Memory B cell (primary cell): ENCODE measurements around the gene COL5A3.
"Not testable (repeated sequence)": the region's sequence is repeated elsewhere in the genome, so short reads cannot be mapped to it uniquely, and the experiment has no call there.

Experiments
- ATAC-seq: fragments of 150-1000 bp; cut with Tn5 transposase; 2 replicates; pipeline ENCODE4 v1.10.0; 2021; ENCODE audit warnings: low read depth, mild to moderate bottlenecking, moderate library complexity
- DNase-seq, 2 donors: peaks; one replicate each; pipeline ENCODE4 v3.0.0; 2022; ENCODE audit warnings: low spot score in 2 of 2
- H3K27ac Mint-ChIP-seq: one replicate; pipeline ENCODE4 v1.8.0; 2022; ENCODE audit warnings: mild to moderate bottlenecking, moderate library complexity, mixed read lengths
- H3K27me3 Mint-ChIP-seq: one replicate; pipeline ENCODE4 v1.8.0; 2022; ENCODE audit warnings: mixed read lengths
- H3K36me3 Mint-ChIP-seq: one replicate; pipeline ENCODE4 v1.8.0; 2022; ENCODE audit warnings: mild to moderate bottlenecking, mixed read lengths
- H3K4me1 Mint-ChIP-seq: one replicate; pipeline ENCODE4 v1.8.0; 2022; ENCODE audit warnings: mixed read lengths
- H3K4me3 Mint-ChIP-seq: one replicate; pipeline ENCODE4 v1.8.0; 2022; ENCODE audit warnings: mild to moderate bottlenecking, moderate library complexity, mixed read lengths
- H3K9me3 Mint-ChIP-seq: one replicate; pipeline ENCODE4 v1.8.0; 2022; ENCODE audit warnings: mixed read lengths

Gene COL5A3

DNA sequence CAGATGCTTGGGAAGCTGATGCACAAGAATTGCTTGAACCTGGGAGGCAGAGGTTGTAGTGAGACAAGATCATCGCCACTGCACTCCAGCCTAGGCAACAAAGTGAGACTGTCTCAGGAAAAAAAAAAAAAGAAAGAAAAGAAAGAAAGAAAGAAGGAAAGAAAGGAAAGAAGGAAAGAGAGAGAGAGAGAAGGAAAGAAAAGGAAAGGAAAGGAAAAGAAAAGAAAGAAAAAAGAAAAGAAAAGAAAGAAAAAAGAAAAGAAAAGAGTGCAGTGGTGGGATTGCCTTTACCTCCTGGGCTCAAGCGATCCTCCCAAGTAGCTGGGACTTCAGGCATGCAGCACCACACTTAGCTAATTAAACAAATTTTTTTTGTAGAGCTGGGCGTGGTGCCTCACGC is 86.9 kb downstream of the COL5A3 start:
- H3K27me3 Mint-ChIP-seq, result peaks cover 14% of the 10 kb centered on the region
- ATAC-seq, result no peak
- H3K9me3 Mint-ChIP-seq, result no peaks in the 10 kb centered on the region
- peaks cover 4% of the 10 kb centered on the region for H3K4me1 Mint-ChIP-seq
- H3K36me3 Mint-ChIP-seq, result no peaks in the 10 kb centered on the region
- H3K27ac Mint-ChIP-seq, result no peak overlapping the region
- H3K4me3 Mint-ChIP-seq, result no peak overlapping the region
- DNase-seq, result no peak

DNA sequence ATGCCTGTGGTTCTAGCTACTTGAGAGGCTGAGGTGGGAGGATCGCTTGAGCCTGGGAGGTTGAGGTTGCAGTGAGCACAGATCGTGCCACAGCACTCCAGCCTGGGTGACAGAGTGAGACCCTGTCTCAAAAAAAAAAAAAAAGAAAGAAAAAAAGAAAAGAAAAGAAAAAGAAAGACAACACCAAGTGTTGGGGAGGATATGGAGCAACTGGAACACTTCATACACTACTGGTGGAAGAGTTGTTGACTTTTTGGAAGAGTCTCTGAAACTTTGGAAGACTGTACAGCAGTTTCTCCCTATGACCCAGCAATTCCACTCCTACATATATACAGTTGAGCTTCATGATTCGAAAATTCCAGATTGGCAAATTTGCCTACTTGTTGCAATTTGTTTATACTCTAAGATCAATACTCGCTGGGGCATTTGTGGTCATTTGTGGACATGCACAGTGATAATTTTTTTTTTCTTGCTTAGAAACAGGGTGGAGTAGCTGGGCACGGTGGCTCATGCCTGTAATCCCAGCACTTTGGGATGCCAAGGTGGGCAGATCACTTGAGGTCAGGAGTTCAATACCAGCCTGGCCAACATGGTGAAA is 87.4 kb downstream of the COL5A3 start:
- not testable (repeated sequence) for H3K4me1 Mint-ChIP-seq, DNase-seq, H3K27ac Mint-ChIP-seq, H3K36me3 Mint-ChIP-seq, H3K4me3 Mint-ChIP-seq, ATAC-seq, H3K9me3 Mint-ChIP-seq
- H3K27me3 Mint-ChIP-seq, result peaks cover 17% of the 10 kb centered on the region

DNA sequence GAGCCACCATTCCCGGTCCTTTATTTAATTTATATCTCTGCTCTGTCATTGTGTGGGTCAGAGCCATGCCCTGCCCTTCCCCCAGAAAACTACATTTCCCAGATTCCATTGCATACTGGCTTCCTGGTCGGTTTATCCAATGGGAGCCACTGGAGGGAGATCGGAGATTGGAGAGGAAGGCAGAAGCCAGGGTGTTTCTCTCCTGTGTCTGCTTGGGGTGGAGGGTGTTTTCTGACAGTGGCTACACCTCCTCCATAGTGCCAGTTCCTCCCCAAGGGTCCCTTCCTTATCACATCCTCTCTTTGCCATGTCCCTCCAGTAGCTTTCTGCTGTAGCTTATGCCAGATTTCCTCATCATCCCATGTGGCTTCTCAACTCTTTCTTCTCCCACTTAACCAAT is 93.0 kb downstream of the COL5A3 start:
- no peaks in the 10 kb centered on the region for H3K9me3 Mint-ChIP-seq
- no peak overlapping the region for H3K27ac Mint-ChIP-seq
- DNase-seq, result no peak
- no peaks in the 10 kb centered on the region for H3K36me3 Mint-ChIP-seq
- ATAC-seq, result no peak
- no peak overlapping the region for H3K4me3 Mint-ChIP-seq
- peaks cover 24% of the 10 kb centered on the region for H3K27me3 Mint-ChIP-seq
- peaks cover 4% of the 10 kb centered on the region for H3K4me1 Mint-ChIP-seq

DNA sequence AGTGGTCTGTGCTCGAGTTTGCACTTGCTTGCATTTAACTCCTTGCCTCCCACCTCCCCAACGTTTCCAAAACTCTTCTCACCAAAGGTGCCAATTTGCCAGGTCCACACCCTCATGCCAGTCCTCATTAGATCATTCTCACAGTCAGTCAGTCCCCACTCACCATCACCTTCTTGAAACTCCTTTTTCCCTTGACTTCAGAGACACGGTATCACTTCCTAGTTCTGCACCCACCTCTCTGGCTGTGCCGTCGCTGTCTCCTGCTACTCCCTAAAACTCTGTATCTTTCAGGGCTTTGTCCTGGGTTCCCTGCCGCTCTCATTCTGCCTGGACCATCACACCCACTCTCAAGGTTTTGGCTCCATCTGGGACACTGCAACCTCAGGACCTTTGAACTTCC is 93.6 kb downstream of the COL5A3 start:
- Mint-ChIP-seq H3K4me3 (no peak overlapping the region), H3K9me3 (no peaks in the 10 kb centered on the region), H3K27me3 (peaks cover 23% of the 10 kb centered on the region), H3K27ac (no peak overlapping the region), H3K36me3 (no peaks in the 10 kb centered on the region), H3K4me1 (peaks cover 4% of the 10 kb centered on the region)
- ATAC-seq (peak; percentile 27), DNase-seq (no peak)

DNA sequence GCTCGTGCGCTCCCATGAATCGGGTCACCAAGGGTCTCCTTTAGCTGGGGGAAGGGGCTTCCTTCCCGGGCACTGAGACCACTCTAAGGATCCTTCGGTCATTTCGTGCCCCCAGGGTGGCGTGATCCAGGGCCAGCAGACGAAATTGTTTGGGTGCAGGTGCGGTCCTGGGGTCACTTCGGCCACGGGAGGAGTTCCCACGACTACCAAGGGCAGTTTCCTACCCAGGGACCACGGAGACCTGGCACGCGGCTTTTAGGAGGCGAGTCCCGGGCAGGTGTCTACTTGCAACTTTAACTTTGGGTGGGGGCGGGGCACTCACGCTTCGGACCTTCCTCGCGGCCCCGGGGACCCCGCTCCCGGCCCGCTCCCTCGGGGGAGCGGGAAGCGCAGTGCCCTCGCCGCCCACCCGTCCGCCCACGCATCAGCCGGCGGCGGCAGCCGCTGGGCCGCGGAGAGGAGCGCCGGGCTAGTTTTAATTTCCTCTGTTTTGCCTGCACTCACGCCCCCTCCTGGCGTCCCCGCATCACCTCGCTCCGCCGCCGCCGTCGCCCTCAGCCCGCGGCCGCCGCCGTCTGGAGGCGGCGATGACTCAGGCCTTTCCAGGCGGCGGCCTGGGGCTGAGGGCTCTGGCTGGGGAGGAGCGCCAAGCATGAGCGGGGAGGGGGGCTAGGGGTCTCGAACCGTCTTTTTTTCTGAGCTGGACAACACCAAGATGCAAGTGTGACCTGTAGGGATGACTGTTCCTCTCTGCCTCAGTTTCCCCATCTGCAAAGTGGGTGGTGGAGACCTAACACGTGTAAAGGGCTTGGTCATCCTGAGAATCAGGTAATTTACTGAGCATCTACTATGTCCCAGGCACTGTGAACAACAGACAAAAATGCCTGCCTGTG is 95.7 kb downstream of the COL5A3 start:
- Mint-ChIP-seq H3K27ac (no peak overlapping the region), H3K27me3 (peaks cover 22% of the 10 kb centered on the region), H3K4me1 (peaks cover 4% of the 10 kb centered on the region), H3K36me3 (no peaks in the 10 kb centered on the region), H3K9me3 (no peaks in the 10 kb centered on the region), H3K4me3 (peak overlapping the region; percentile 36)
- peak; percentile 78 for ATAC-seq
- peak in 1 of 2 donors; percentile 39 for DNase-seq

DNA sequence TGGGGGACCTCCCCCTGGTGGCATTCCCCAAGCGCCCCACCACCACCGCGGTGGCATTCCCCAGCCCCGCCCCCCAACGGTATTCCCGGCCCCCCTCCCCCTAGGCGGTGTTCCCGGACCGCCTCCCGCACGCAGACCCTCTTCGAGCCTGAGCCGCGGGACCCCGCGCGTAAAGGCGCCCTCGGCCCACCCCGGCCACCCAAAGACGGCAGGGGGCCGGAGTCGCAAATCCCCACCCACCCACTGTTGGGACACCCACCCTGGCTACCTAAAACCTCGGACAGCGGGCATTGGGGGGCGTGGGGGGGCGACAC is 96.3 kb downstream of the COL5A3 start:
- Mint-ChIP-seq H3K4me1 (peaks cover 4% of the 10 kb centered on the region), H3K36me3 (no peaks in the 10 kb centered on the region), H3K27me3 (peaks cover 27% of the 10 kb centered on the region), H3K27ac (no peak overlapping the region), H3K9me3 (no peaks in the 10 kb centered on the region), H3K4me3 (peak overlapping the region; percentile 36)
- no peak for DNase-seq
- ATAC-seq, result no peak

DNA sequence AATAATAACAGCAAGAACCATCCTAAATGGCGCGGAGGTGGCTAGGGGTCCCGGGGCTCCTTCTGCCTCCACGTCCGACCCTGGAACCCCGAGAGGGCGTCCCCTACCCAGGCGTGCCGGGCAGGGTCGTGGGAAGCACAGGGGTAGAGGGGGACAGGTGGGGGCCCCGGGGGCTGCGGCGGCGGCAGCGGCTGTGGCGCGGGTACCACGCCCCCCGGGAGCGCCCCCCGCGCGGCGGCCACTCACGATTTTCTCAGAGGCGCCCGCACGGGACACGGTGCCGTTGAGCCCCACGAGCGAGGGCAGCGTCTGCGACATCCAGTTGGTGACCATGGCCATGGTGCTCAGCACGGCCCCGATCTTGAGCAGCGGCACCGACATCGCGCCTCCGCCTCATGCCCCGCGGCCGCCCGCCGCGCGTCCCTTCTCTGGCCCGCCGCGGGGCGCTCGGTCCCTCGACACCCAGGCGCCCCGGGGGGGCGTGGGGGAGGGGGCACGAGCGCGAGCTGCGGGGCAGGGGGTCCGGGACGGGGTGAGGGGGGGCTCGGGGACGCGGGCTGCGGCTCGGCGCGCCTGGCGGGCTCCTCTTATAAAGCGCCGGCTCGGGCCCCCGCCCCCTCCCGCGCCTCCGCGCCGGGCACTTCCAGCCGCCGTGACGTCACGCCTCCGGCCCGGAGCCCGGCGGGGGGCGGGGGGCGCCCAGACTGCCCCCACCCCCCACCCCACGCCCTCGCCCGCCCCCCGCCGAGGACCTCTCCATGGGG is 96.9 kb downstream of the COL5A3 start:
- Mint-ChIP-seq H3K4me3 (peak overlapping the region; percentile 11), H3K4me1 (peaks cover 4% of the 10 kb centered on the region), H3K27me3 (peaks cover 22% of the 10 kb centered on the region), H3K27ac (no peak overlapping the region), H3K36me3 (no peaks in the 10 kb centered on the region), H3K9me3 (no peaks in the 10 kb centered on the region)
- DNase-seq (no peak), ATAC-seq (no peak)

DNA sequence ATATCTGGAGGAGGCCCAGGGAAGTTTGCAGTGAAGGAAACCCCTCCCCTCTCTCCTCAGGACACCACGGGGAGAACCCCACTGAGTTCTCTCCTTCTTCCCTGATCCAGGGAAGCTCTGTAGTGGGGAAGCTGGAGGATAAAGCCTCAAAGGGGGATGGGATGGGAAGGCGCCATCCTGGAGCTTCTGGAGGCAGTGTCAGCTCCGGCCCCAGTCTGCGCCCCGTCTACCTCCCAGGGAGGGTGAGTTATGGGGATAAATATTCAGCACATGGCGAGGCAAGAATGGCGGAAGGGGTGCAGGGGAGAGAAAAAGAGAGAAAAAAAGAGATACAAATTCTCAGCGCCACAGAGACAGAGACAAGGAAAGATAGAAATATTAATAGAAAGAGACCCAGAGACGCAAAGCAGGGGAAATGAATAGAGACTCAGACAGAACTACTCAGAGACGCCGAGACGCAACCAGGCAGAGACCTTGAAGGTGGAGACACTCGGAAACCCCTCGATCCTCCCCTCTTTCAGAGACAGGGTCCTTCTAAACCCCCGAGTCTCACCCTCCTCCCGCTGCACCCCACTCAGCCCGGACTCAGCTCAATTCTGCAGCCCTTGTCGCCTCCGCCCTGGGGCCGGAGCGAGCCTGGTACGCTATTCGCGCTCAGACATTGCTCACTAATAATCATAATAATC is 97.6 kb downstream of the COL5A3 start:
- no peak for ATAC-seq
- Mint-ChIP-seq H3K27me3 (peaks cover 21% of the 10 kb centered on the region), H3K4me3 (peak overlapping the region; percentile 11), H3K27ac (no peak overlapping the region), H3K9me3 (peaks cover 1% of the 10 kb centered on the region), H3K36me3 (no peaks in the 10 kb centered on the region), H3K4me1 (peaks cover 4% of the 10 kb centered on the region)
- no peak for DNase-seq

DNA sequence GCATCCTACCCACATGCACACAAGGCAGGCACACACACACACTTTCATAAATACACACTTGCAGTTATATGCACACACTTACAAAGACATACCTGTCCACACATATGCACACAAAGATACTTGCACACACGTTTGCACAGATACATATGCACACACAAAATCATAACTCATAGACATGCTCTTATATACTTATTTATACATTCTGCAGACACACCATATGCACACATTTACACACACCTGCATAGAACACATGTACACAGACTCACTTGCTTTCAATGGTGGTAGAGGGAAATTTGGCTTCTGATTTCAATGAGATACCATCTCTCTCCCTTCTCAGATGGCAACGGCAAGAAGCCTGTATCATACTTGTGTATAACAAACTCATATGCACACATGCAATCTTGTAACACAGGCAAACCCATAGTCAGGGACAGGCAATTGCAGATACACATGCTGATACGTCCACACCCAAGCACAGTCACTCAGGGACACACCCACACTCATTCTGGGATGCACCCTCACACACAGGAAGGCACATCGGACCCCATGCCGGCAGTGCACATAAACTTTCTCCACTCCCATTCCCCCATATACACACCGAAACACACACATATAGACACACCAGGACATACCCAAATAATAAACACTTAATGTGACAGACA is 98.6 kb downstream of the COL5A3 start:
- ATAC-seq (no peak), DNase-seq (no peak)
- H3K9me3 Mint-ChIP-seq, result peaks cover 1% of the 10 kb centered on the region
- no peak overlapping the region for H3K27ac Mint-ChIP-seq
- no peak overlapping the region for H3K4me3 Mint-ChIP-seq
- H3K36me3 Mint-ChIP-seq, result no peaks in the 10 kb centered on the region
- peaks cover 16% of the 10 kb centered on the region for H3K27me3 Mint-ChIP-seq
- H3K4me1 Mint-ChIP-seq, result peaks cover 2% of the 10 kb centered on the region

DNA sequence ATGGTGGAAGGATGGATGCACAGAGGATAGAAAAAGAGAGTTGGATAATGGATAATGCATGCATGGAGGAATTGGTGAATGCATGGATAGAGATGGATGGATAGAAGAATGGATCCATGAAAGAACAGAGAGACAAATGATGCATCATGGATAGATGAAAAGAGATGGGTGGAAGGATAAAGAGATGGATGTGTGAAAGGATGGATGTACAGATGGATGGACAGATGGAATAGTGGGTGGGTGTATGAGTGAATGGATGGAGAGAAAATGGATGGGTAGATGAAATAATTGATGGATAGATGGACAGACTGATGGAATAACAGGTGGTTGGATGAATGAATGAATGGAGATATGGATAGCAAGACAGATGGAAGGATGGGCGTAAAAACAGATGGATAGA is 99.7 kb downstream of the COL5A3 start:
- no peak for DNase-seq
- Mint-ChIP-seq H3K4me3 (no peak overlapping the region), H3K9me3 (peaks cover 1% of the 10 kb centered on the region), H3K27ac (no peak overlapping the region), H3K4me1 (no peaks in the 10 kb centered on the region), H3K36me3 (no peaks in the 10 kb centered on the region), H3K27me3 (peaks cover 16% of the 10 kb centered on the region)
- ATAC-seq, result no peak
